ENCODE data around the gene CDC42BPB. TPM values are rescaled to one million over a fixed set of nuclear protein-coding genes. Genes with fewer than 3 reads are reported as not detected.

The CDC42BPB gene
- total and polyA plus RNA-seq, 2 of the 13 experiments (the other 11 are each of a cell fraction or from before 2014, with no cell fraction given): 19.7 to 32.3 TPM

DNA sequence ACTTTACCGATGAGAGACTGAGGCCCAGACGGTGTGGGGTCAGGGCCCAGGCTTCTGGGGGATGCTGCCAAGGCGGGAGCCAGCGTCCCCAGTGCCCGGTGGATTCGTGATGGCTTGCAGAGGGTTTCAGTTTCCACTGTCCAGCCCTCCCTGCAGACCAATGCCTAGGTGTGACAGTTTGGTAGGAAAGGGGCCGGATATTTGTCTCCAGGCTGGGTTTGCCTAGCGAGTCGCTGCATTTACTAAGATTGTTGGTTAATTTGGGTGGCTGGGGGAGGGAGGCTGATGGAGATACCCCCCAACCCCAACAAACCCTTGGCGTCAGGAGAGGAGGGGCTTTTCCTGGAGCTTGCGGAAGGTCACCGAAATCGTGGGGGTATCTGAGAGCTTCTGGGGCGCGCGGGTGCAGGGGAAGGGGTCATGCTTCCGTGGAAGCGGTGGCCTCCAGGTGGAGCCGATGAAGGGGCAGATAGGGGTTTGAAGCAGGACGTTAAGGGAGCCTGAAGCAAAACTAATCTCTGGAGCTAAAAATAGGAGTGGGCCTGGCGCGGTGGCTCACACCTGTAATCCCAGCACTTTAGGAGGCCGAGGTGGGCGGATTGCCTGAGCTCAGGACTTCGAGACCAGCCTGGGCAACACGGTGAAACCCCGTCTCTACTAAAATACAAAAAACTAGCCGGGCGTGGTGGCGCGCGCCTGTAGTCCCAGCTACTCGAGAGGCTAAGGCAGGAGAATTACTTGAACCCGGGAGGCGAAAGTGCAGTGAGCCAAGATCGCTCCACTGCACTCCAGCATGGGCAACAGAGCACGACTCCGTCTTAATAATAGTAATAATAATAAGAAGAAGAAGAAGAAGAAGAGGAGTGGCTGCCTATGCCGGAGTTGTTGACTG lies 1.1 kb upstream of the CDC42BPB start (continued):
- TF ChIP-seq, protein P1, sequence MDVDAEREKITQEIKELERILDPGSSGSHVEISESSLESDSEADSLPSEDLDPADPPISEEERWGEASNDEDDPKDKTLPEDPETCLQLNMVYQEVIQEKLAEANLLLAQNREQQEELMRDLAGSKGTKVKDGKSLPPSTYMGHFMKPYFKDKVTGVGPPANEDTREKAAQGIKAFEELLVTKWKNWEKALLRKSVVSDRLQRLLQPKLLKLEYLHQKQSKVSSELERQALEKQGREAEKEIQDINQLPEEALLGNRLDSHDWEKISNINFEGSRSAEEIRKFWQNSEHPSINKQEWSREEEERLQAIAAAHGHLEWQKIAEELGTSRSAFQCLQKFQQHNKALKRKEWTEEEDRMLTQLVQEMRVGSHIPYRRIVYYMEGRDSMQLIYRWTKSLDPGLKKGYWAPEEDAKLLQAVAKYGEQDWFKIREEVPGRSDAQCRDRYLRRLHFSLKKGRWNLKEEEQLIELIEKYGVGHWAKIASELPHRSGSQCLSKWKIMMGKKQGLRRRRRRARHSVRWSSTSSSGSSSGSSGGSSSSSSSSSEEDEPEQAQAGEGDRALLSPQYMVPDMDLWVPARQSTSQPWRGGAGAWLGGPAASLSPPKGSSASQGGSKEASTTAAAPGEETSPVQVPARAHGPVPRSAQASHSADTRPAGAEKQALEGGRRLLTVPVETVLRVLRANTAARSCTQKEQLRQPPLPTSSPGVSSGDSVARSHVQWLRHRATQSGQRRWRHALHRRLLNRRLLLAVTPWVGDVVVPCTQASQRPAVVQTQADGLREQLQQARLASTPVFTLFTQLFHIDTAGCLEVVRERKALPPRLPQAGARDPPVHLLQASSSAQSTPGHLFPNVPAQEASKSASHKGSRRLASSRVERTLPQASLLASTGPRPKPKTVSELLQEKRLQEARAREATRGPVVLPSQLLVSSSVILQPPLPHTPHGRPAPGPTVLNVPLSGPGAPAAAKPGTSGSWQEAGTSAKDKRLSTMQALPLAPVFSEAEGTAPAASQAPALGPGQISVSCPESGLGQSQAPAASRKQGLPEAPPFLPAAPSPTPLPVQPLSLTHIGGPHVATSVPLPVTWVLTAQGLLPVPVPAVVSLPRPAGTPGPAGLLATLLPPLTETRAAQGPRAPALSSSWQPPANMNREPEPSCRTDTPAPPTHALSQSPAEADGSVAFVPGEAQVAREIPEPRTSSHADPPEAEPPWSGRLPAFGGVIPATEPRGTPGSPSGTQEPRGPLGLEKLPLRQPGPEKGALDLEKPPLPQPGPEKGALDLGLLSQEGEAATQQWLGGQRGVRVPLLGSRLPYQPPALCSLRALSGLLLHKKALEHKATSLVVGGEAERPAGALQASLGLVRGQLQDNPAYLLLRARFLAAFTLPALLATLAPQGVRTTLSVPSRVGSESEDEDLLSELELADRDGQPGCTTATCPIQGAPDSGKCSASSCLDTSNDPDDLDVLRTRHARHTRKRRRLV (CRISPR knock-in tag; IDR thresholded peaks at IDR 0.05): no peak
- TF ChIP-seq NRL (CRISPR knock-in tag; IDR thresholded peaks at IDR 0.05; ENCODE audit: borderline replicate concordance) (0 out of 2 replicates have a peak, but pooled peaks have one; percentile 45), ZNF546 (CRISPR knock-in tag; conservative IDR thresholded peaks at IDR 0.05) (0 out of 2 replicates have a peak, but pooled peaks have one; percentile 4), RFXANK (CRISPR knock-in tag; IDR thresholded peaks at IDR 0.05) (no peak), HMG20A (CRISPR knock-in tag; IDR thresholded peaks at IDR 0.05; ENCODE audit: borderline replicate concordance) (no peak), ZNF460 (CRISPR knock-in tag; IDR thresholded peaks at IDR 0.05; ENCODE audit: borderline replicate concordance) (no peak), ZNF234 (CRISPR knock-in tag; conservative IDR thresholded peaks at IDR 0.05) (no peak), HMGXB4 (CRISPR knock-in tag; IDR thresholded peaks at IDR 0.05; ENCODE audit: borderline replicate concordance in 1 of 2, low read depth in 1 of 2) (0 out of 4 replicates have a peak, but pooled peaks of 1 of the 2 experiments have one; percentile 25), ZSCAN30 (CRISPR knock-in tag; IDR thresholded peaks at IDR 0.05) (no peak), YEATS2 (CRISPR knock-in tag; IDR thresholded peaks at IDR 0.05; ENCODE audit: borderline replicate concordance) (0 out of 2 replicates have a peak, but pooled peaks have one; percentile 22), ZNF724P (CRISPR knock-in tag; IDR thresholded peaks at IDR 0.05; ENCODE audit: borderline replicate concordance) (no peak), ZNF441 (CRISPR knock-in tag; IDR thresholded peaks at IDR 0.05; ENCODE audit: borderline replicate concordance) (no peak), NFE2L1 (CRISPR knock-in tag; IDR thresholded peaks at IDR 0.05; ENCODE audit: borderline replicate concordance) (0 out of 2 replicates have a peak, but pooled peaks have one; percentile 7), AHR (CRISPR knock-in tag; IDR thresholded peaks at IDR 0.05) (no peak), FOXO1 (CRISPR knock-in tag; IDR thresholded peaks at IDR 0.05) (no peak), RFX3 (CRISPR knock-in tag; IDR thresholded peaks at IDR 0.05) (no peak), ZNF263 (CRISPR knock-in tag; IDR thresholded peaks at IDR 0.05) (no peak), ZNF274 (CRISPR knock-in tag; IDR thresholded peaks at IDR 0.05) (0 out of 2 replicates have a peak, but pooled peaks have one; percentile 12)
- TF ChIP-seq, protein P2, sequence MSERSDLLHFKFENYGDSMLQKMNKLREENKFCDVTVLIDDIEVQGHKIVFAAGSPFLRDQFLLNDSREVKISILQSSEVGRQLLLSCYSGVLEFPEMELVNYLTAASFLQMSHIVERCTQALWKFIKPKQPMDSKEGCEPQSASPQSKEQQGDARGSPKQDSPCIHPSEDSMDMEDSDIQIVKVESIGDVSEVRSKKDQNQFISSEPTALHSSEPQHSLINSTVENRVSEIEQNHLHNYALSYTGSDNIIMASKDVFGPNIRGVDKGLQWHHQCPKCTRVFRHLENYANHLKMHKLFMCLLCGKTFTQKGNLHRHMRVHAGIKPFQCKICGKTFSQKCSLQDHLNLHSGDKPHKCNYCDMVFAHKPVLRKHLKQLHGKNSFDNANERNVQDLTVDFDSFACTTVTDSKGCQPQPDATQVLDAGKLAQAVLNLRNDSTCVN (CRISPR knock-in tag; IDR thresholded peaks at IDR 0.05; ENCODE audit: borderline replicate concordance): no peak
- TF ChIP-seq, protein P3, sequence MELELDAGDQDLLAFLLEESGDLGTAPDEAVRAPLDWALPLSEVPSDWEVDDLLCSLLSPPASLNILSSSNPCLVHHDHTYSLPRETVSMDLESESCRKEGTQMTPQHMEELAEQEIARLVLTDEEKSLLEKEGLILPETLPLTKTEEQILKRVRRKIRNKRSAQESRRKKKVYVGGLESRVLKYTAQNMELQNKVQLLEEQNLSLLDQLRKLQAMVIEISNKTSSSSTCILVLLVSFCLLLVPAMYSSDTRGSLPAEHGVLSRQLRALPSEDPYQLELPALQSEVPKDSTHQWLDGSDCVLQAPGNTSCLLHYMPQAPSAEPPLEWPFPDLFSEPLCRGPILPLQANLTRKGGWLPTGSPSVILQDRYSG (CRISPR knock-in tag; IDR thresholded peaks at IDR 0.05): no peak
